Measurements from ENCODE around the gene PLCE1. TPM values are rescaled to one million over a fixed set of nuclear protein-coding genes. Genes with fewer than 3 reads are reported as not detected.
"Not testable (repeated sequence)": the region's sequence is repeated elsewhere in the genome, so short reads cannot be mapped to it uniquely, and the experiment has no call there.

Gene PLCE1
- total and polyA plus RNA-seq, 2 donors (not counting 1 experiment from before 2014, with no cell fraction given) = 0.33 to 1.2 TPM

DNA sequence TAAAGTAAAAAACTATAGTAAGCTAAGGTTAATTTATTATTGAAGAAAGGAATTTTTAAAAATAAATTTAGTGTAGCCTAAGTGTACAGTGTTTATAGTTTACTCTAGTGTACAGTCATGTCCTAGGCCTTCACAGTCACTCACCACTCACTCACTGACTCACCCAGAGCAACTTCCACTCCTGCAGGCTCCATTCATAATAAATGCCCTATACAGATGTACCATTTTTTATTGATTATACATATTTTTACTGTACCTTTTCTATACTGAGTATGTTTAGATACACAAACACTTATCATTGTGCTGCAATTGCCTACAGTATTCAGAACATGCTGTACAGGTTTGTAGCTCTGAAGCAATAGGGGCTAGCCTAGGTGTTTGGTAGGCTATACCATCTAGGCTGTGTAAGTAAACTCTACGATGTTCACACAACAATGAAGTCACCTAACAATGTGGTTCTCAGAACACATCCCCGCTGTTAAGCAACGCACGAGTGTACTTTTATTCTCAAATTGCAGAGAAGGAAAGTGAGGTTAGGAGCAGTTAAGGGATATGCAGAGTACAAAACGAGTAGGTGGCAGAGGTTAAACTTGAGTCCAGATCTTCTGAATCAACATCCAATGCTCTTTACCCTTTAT is 38.9 kb upstream of the PLCE1 start:
- H3K27ac ChIP-seq (ENCODE audit: insufficient read depth, low read length) = no peak overlapping the region
- H3K9me3 ChIP-seq (ENCODE audit: control insufficient read depth, insufficient read depth, low read depth, low read length) = no peaks in the 10 kb centered on the region
- DNase-seq (ENCODE audit: low read depth in 2 of 2) = peak; percentile 48 to 62
- no peaks in the 10 kb centered on the region for H3K36me3 ChIP-seq (ENCODE audit: control insufficient read depth, insufficient read depth, low read length)
- peaks cover 3% of the 10 kb centered on the region for H3K4me1 ChIP-seq (ENCODE audit: control insufficient read depth, extremely low read depth, insufficient read depth, low read length)
- no peak overlapping the region for H3K4me3 ChIP-seq (replicated peaks in 1 of 4; ENCODE audit: control extremely low read depth in 1 of 4, insufficient read depth in 1 of 4, low read depth in 3 of 4, low read length in 4 of 4)
- H3K27me3 ChIP-seq (ENCODE audit: control insufficient read depth, insufficient read depth, low read length) = no peaks in the 10 kb centered on the region
- TF ChIP-seq, protein P1, sequence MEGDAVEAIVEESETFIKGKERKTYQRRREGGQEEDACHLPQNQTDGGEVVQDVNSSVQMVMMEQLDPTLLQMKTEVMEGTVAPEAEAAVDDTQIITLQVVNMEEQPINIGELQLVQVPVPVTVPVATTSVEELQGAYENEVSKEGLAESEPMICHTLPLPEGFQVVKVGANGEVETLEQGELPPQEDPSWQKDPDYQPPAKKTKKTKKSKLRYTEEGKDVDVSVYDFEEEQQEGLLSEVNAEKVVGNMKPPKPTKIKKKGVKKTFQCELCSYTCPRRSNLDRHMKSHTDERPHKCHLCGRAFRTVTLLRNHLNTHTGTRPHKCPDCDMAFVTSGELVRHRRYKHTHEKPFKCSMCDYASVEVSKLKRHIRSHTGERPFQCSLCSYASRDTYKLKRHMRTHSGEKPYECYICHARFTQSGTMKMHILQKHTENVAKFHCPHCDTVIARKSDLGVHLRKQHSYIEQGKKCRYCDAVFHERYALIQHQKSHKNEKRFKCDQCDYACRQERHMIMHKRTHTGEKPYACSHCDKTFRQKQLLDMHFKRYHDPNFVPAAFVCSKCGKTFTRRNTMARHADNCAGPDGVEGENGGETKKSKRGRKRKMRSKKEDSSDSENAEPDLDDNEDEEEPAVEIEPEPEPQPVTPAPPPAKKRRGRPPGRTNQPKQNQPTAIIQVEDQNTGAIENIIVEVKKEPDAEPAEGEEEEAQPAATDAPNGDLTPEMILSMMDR (conservative IDR thresholded peaks at IDR 0.05 in 1 of 2, IDR thresholded peaks at IDR 0.05 in 1 of 2; ENCODE audit: low read depth in 1 of 2, low read length in 2 of 2) = no peak
- no peak for TF ChIP-seq EZH2 (IDR thresholded peaks at IDR 0.05; ENCODE audit: low read length, missing control alignments)
- H4K20me1 ChIP-seq (ENCODE audit: control insufficient read depth, extremely low read depth, insufficient read depth, low read length) = no peaks in the 10 kb centered on the region
- no peaks in the 10 kb centered on the region for H3K79me2 ChIP-seq (ENCODE audit: control insufficient read depth, insufficient read depth, low read length)
- H3K9ac ChIP-seq (ENCODE audit: insufficient read depth, low read length) = no peak overlapping the region
- no peak overlapping the region for H2AFZ ChIP-seq (ENCODE audit: low read length)
- H3K4me2 ChIP-seq (ENCODE audit: extremely low read depth, insufficient read depth, low read length) = peak overlapping the region; percentile 61

DNA sequence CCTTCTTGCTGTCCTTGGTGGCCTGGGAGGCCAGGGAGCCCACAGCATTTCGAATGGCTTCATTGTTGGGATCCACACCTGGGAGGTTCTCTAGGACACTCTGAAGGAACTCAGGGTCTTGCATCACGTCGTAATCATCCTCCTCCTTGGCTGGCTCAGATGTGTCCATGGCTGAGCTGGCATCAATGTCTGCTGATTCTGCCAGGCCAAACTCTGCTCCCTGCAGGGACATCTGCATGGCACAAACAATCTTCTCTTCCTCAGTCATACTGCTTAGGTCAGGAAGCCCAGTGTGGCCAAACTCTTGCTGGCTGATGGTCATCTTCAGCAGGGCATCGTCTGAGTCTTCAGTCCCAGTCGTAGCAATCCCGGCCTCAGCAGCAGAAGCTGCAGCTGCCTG is 34.9 kb upstream of the PLCE1 start:
- Histone ChIP-seq H3K27ac (ENCODE audit: insufficient read depth, low read length) (no peak overlapping the region), H3K79me2 (ENCODE audit: control insufficient read depth, insufficient read depth, low read length) (no peaks in the 10 kb centered on the region), H3K9me3 (ENCODE audit: control insufficient read depth, insufficient read depth, low read depth, low read length) (no peaks in the 10 kb centered on the region), H3K4me3 (replicated peaks in 1 of 4; ENCODE audit: control extremely low read depth in 1 of 4, insufficient read depth in 1 of 4, low read depth in 3 of 4, low read length in 4 of 4) (no peak overlapping the region), H3K27me3 (ENCODE audit: control insufficient read depth, insufficient read depth, low read length) (no peaks in the 10 kb centered on the region), H3K4me1 (ENCODE audit: control insufficient read depth, extremely low read depth, insufficient read depth, low read length) (peaks cover 3% of the 10 kb centered on the region), H3K9ac (ENCODE audit: insufficient read depth, low read length) (no peak overlapping the region), H4K20me1 (ENCODE audit: control insufficient read depth, extremely low read depth, insufficient read depth, low read length) (no peaks in the 10 kb centered on the region), H2AFZ (ENCODE audit: low read length) (no peak overlapping the region), H3K4me2 (ENCODE audit: extremely low read depth, insufficient read depth, low read length) (no peak overlapping the region), H3K36me3 (ENCODE audit: control insufficient read depth, insufficient read depth, low read length) (no peaks in the 10 kb centered on the region)
- DNase-seq (ENCODE audit: low read depth in 2 of 2) = no peak
- TF ChIP-seq EZH2 (IDR thresholded peaks at IDR 0.05; ENCODE audit: low read length, missing control alignments) = no peak
- TF ChIP-seq, protein P1 (conservative IDR thresholded peaks at IDR 0.05 in 1 of 2, IDR thresholded peaks at IDR 0.05 in 1 of 2; ENCODE audit: low read depth in 1 of 2, low read length in 2 of 2) = no peak

DNA sequence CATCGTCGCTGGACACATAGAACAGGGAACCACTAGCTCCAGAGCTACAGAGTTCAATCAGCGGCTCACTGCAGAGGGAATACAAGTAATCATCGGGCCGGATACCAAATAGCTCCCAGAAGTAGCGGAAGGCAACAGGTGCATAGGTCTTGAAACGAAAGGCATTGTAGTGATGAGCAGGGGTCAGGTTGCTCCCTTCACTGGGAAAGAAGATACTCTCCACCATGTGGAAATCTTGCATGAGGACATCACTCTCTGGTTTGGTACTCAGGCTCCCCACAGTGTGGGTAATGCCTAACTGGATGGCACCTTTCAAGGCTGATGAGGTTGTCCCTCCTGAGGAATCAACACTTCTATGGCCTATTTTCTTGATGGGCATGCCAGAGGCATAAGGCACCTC is 32.7 kb upstream of the PLCE1 start:
- H3K27ac ChIP-seq (ENCODE audit: insufficient read depth, low read length); H4K20me1 ChIP-seq (ENCODE audit: control insufficient read depth, extremely low read depth, insufficient read depth, low read length); H3K27me3 ChIP-seq (ENCODE audit: control insufficient read depth, insufficient read depth, low read length); DNase-seq (ENCODE audit: low read depth in 2 of 2); H3K4me1 ChIP-seq (ENCODE audit: control insufficient read depth, extremely low read depth, insufficient read depth, low read length); H3K9me3 ChIP-seq (ENCODE audit: control insufficient read depth, insufficient read depth, low read depth, low read length); H2AFZ ChIP-seq (ENCODE audit: low read length); H3K79me2 ChIP-seq (ENCODE audit: control insufficient read depth, insufficient read depth, low read length); H3K4me2 ChIP-seq (ENCODE audit: extremely low read depth, insufficient read depth, low read length); H3K4me3 ChIP-seq (replicated peaks in 1 of 4; ENCODE audit: control extremely low read depth in 1 of 4, insufficient read depth in 1 of 4, low read depth in 3 of 4, low read length in 4 of 4); H3K9ac ChIP-seq (ENCODE audit: insufficient read depth, low read length); H3K36me3 ChIP-seq (ENCODE audit: control insufficient read depth, insufficient read depth, low read length): not testable (repeated sequence)
